Measurements from ENCODE around the gene RITA1.

The RITA1 gene

DNA sequence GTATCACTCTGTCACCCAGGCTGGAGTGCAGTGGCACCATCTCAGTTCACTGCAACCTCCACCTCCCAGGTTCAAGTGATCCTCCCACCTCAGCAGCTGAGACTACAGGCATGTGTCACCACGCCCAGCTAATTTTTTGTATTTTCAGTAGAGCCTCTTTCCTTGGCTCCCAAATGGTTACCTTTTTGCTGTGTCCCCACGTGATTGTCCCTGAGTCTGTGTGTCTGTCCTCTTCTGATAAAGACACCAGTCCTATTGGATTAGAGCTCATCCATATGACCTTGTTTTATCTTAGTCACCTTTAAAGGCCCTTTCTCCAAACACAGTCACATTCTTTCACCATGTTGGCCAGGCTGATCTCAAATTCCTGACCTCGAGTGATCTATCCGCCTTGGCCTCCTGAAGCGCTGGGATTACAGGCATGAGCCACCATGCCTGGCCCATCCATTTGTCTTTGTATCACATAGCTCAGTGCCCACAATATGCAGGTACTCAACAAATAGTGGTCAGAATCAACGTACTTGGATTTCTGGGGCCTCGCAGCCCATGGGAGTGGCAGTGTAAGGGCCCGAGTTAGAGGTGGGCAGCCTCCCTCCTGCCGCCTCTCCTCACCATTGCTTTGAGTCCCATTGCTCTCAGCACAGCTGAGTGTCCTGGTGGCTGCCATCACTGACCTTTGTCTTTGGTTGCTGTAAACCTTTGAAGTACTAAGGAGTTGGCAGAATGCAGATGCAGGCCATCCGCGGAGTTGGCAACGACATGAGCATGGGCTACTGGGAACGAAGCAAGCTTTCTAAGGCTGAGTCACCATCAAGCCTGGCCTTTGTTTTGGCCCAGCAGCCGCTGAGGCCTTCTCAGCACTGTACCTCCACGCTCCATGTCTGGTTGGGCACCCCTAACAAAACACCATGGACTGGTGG is 45.1 kb downstream of the RITA1 start:
- Histone ChIP-seq H3K4me1 (ENCODE audit: insufficient read depth, poor library complexity, severe bottlenecking) (peaks cover 10% of the 10 kb centered on the region), H3K27me3 (ENCODE audit: insufficient read depth, poor library complexity, severe bottlenecking) (no peaks in the 10 kb centered on the region), H3K36me3 (ENCODE audit: low read depth) (peaks cover 87% of the 10 kb centered on the region), H3K27ac (ENCODE audit: poor library complexity, severe bottlenecking) (peak overlapping the region; percentile 77), H3K9me3 (ENCODE audit: severe bottlenecking) (no peaks in the 10 kb centered on the region), H3K4me3 (ENCODE audit: severe bottlenecking) (no peak overlapping the region)
- no peak for DNase-seq (ENCODE audit: low spot score)
- TF ChIP-seq, protein P1, sequence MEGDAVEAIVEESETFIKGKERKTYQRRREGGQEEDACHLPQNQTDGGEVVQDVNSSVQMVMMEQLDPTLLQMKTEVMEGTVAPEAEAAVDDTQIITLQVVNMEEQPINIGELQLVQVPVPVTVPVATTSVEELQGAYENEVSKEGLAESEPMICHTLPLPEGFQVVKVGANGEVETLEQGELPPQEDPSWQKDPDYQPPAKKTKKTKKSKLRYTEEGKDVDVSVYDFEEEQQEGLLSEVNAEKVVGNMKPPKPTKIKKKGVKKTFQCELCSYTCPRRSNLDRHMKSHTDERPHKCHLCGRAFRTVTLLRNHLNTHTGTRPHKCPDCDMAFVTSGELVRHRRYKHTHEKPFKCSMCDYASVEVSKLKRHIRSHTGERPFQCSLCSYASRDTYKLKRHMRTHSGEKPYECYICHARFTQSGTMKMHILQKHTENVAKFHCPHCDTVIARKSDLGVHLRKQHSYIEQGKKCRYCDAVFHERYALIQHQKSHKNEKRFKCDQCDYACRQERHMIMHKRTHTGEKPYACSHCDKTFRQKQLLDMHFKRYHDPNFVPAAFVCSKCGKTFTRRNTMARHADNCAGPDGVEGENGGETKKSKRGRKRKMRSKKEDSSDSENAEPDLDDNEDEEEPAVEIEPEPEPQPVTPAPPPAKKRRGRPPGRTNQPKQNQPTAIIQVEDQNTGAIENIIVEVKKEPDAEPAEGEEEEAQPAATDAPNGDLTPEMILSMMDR (IDR thresholded peaks at IDR 0.05; ENCODE audit: poor library complexity, severe bottlenecking): no peak
- ATAC-seq (ENCODE audit: low read depth): no peak

DNA sequence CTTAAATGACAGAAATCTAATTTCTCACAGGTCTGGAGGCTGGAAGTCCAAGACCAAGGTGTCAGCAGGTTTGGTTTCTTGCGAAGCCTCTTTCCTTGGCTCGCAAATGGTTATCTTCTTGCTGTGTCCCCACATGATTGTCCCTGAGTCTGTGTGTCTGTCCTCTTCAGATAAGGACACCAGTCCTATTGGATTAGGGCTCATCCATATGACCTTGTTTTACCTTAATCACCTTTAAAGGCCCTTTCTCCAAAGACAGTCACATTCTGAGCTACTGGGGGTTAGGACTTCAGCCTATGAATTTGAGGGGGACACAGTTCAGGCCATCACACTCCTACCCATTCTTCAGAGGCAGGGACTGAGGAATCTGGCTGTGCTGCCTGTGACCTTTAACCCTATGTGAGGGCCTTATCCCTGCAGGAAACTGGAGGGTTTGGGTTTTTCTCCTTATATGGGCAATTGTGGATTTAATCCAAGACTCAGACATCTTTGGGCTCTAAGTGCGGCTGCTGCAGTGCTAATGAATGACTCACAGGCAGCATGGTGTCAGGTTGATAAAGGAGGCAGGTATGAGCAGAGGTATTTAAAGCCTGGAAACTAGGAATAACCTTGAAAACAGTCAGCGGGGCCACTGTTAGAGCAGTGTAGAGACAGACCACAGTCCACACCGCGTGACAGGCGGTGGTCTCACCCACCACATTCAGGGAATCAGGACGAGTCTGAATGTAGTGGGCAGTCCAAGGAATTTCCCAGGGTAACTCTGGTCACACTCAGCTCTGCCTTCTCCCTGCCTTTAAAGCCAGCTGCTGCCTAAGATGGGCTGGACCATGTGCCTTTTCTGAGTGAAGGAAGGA is 45.9 kb downstream of the RITA1 start:
- DNase-seq (ENCODE audit: low spot score) (no peak), ATAC-seq (ENCODE audit: low read depth) (peak; percentile 96)
- Histone ChIP-seq H3K27ac (ENCODE audit: poor library complexity, severe bottlenecking) (peak overlapping the region; percentile 77), H3K4me3 (ENCODE audit: severe bottlenecking) (no peak overlapping the region), H3K4me1 (ENCODE audit: insufficient read depth, poor library complexity, severe bottlenecking) (peaks cover 10% of the 10 kb centered on the region), H3K27me3 (ENCODE audit: insufficient read depth, poor library complexity, severe bottlenecking) (no peaks in the 10 kb centered on the region), H3K36me3 (ENCODE audit: low read depth) (peaks cover 82% of the 10 kb centered on the region), H3K9me3 (ENCODE audit: severe bottlenecking) (no peaks in the 10 kb centered on the region)
- TF ChIP-seq, protein P1 (IDR thresholded peaks at IDR 0.05; ENCODE audit: poor library complexity, severe bottlenecking): no peak

DNA sequence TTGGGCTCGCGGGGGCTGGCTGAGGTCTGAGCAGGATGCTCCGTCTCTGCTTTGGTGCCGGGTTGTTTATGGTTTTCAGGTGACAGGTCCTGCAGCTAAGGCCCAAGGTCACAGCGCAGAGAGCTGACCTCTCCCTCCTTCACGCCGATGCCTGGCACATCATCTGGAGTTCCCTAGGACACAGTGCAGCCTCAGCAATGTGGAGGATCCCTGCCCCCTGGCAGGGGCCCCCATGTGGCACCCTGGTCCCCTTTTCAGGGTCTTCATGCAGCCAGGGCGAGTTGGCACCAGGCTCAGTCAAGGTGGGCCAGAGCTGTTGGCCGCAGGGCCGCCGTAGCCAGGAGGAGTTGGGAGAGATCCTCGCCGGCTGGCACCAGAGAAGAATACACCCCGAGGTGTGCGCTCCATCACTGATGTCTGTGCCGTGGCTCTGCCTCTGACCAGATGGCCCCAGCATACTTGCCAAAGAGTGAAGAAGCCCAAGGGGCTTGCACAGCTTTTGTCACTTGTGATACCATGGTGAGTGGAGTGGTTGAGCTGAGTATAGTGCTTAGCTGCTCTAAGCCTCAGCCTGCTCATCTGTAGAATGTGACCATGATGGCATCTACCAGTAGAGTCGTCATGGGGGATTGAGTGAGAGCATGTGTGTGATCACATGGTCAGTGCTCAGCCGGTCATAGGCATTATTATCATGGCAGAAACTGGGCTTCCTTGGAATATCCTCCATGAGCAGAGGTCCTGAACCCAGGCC is 46.7 kb downstream of the RITA1 start:
- TF ChIP-seq, protein P1 (IDR thresholded peaks at IDR 0.05; ENCODE audit: poor library complexity, severe bottlenecking): no peak
- Histone ChIP-seq H3K27ac (ENCODE audit: poor library complexity, severe bottlenecking) (peak overlapping the region; percentile 77), H3K9me3 (ENCODE audit: severe bottlenecking) (no peaks in the 10 kb centered on the region), H3K27me3 (ENCODE audit: insufficient read depth, poor library complexity, severe bottlenecking) (no peaks in the 10 kb centered on the region), H3K36me3 (ENCODE audit: low read depth) (peaks cover 74% of the 10 kb centered on the region), H3K4me1 (ENCODE audit: insufficient read depth, poor library complexity, severe bottlenecking) (peaks cover 10% of the 10 kb centered on the region), H3K4me3 (ENCODE audit: severe bottlenecking) (no peak overlapping the region)
- no peak for DNase-seq (ENCODE audit: low spot score)
- no peak for ATAC-seq (ENCODE audit: low read depth)

DNA sequence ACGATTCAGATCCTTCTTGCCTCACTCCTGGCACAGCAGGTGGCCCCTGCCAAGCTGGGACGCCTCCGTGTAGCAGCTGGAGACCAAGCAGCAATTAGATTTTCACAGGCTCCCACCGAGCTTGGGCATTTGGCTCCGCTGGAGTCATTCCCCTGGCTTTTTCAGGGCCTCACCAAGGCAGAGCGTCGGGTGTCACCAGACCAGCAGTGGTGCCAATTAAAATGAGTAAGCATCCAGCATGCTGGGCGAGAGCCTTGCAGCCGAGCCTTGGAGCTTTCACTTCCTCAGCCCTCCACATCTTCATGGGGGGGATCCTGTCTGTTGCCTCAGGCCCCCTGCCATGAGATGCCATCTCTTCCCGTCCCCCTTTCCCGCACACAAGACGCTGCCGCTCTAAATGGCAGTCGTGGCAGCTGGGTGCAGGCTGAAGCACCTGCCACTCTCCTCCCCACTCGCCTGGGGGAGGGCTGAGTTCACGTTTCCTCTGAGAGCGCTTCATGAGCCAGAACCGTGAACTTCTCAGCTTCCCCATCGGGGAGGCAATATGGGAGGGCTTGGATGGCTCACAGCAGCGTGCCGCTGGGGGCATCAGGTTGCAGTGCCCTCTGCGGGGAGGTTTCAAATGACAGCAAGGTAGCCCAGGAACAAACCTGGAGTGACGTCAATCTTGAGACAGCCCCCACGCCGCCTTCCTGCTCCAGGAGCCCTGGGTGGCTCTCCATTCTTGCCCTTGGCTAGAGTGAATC is 47.5 kb downstream of the RITA1 start:
- Histone ChIP-seq H3K9me3 (ENCODE audit: severe bottlenecking) (no peaks in the 10 kb centered on the region), H3K27ac (ENCODE audit: poor library complexity, severe bottlenecking) (peak overlapping the region; percentile 77), H3K4me1 (ENCODE audit: insufficient read depth, poor library complexity, severe bottlenecking) (peaks cover 10% of the 10 kb centered on the region), H3K27me3 (ENCODE audit: insufficient read depth, poor library complexity, severe bottlenecking) (no peaks in the 10 kb centered on the region), H3K36me3 (ENCODE audit: low read depth) (peaks cover 69% of the 10 kb centered on the region), H3K4me3 (ENCODE audit: severe bottlenecking) (no peak overlapping the region)
- DNase-seq (ENCODE audit: low spot score) (no peak), ATAC-seq (ENCODE audit: low read depth) (no peak)
- TF ChIP-seq, protein P1 (IDR thresholded peaks at IDR 0.05; ENCODE audit: poor library complexity, severe bottlenecking): no peak
